Fibroblast of lung (primary cell): ENCODE data around the gene NPR2. TPM values are rescaled to one million over a fixed set of nuclear protein-coding genes. Genes with fewer than 3 reads are reported as not detected.

Experiments
- DNase-seq, 2 donors: peaks; one replicate each; pipeline versions ENCODE4 v3.0.0 to v3.0.0-alpha.2; 2010; ENCODE audit warnings: low read depth in 2 of 2
- H2AFZ ChIP-seq: 2 replicates; pipeline ENCODE4 v1.5.1; 2012; ENCODE audit warnings: low read length, control low read depth, inconsistent platforms
- H3K27ac ChIP-seq: 2 replicates; pipeline ENCODE4 v1.5.1; 2011; ENCODE audit warnings: low read length, control low read depth; ENCODE audit not compliant: insufficient read depth
- H3K27me3 ChIP-seq: 2 replicates; pipeline ENCODE4 v1.5.1; 2011; ENCODE audit warnings: mild to moderate bottlenecking, low read length; ENCODE audit not compliant: control insufficient read depth, insufficient read depth
- H3K36me3 ChIP-seq: 2 replicates; pipeline ENCODE4 v1.5.1; 2011; ENCODE audit warnings: low read length; ENCODE audit not compliant: control insufficient read depth, insufficient read depth
- H3K4me1 ChIP-seq: 2 replicates; pipeline ENCODE4 v1.5.1; 2011; ENCODE audit warnings: low read length; ENCODE audit not compliant: control insufficient read depth, insufficient read depth; ENCODE audit errors: extremely low read depth
- H3K4me2 ChIP-seq: 2 replicates; pipeline ENCODE4 v1.5.1; 2011; ENCODE audit warnings: low read length, control low read depth; ENCODE audit not compliant: insufficient read depth; ENCODE audit errors: extremely low read depth
- H3K4me3 ChIP-seq, 4 experiments: fragments of 200-600 bp in 1 of 4; sonication (generic) in 1 of 4; replicated peaks in 1 of 4; 2 replicates each; pipeline ENCODE4 v1.5.1; 2011 to 2016; ENCODE audit warnings: low read length in 4 of 4, low read depth in 3 of 4, mild to moderate bottlenecking in 3 of 4, control low read depth in 2 of 4, inconsistent platforms in 1 of 4, mixed read lengths in 1 of 4; ENCODE audit not compliant: insufficient read depth in 1 of 4; ENCODE audit errors: control extremely low read depth in 1 of 4
- H3K79me2 ChIP-seq: 2 replicates; pipeline ENCODE4 v1.5.1; 2012; ENCODE audit warnings: mild to moderate bottlenecking, low read length, inconsistent platforms; ENCODE audit not compliant: control insufficient read depth, insufficient read depth
- H3K9ac ChIP-seq: 2 replicates; pipeline ENCODE4 v1.5.1; 2011; ENCODE audit warnings: mild to moderate bottlenecking, low read length, control low read depth; ENCODE audit not compliant: insufficient read depth
- H3K9me3 ChIP-seq: 2 replicates; pipeline ENCODE4 v1.5.1; 2012; ENCODE audit warnings: low read depth, low read length; ENCODE audit not compliant: control insufficient read depth, insufficient read depth
- H4K20me1 ChIP-seq: 2 replicates; pipeline ENCODE4 v1.5.1; 2011; ENCODE audit warnings: low read length; ENCODE audit not compliant: control insufficient read depth, insufficient read depth; ENCODE audit errors: extremely low read depth
- CTCF ChIP-seq, 2 donors: IDR thresholded peaks in 1 of 2; conservative IDR thresholded peaks in 1 of 2; 1 replicate in 1 of 2; 2 replicates in 1 of 2; pipeline ENCODE4 v1.5.1; 2011 to 2012; ENCODE audit warnings: low read length in 2 of 2, control low read depth in 1 of 2, inconsistent platforms in 1 of 2, low read depth in 1 of 2, mild to moderate bottlenecking in 1 of 2
- EZH2 ChIP-seq: IDR thresholded peaks from 2 replicates; pipeline ENCODE4 v1.5.1; 2012; ENCODE audit warnings: low read length, control low read depth, mild to moderate bottlenecking; ENCODE audit errors: missing control alignments
- polyA plus RNA-seq, 2 donors: library from polyadenylated mRNA; depleted of rRNA in 1 of 2; stranded (reverse) in 1 of 2; unstranded in 1 of 2; fragments of >200 nt; gene quantifications; 2 replicates each; pipeline ENCODE4 v1.2.1, GENCODE V29; 2011 to 2012; ENCODE audit warnings: missing spikeins in 1 of 2
- total RNA-seq: library from RNA; depleted of rRNA; stranded (reverse); fragments of >200 nt; gene quantifications from 2 replicates; pipeline ENCODE4 v1.2.1, GENCODE V29; 2014

The NPR2 gene
- total and polyA plus RNA-seq, 2 donors (not counting 1 experiment from before 2014, with no cell fraction given) = 26.3 to 47.4 TPM

GRCh38 chr9:35814841-35815543, 23.6 kb downstream of the NPR2 start, which contains the start of gene HINT2:
TSS of gene HINT2 (minus strand) at chr9:35815042. CDS start at chr9:35814979, 63 bp downstream.
- DNase-seq = peak; percentile 99

GRCh38 chr9:35816708-35817107, 25.3 kb downstream of the NPR2 start:
- TF ChIP-seq EZH2 = no peak
- TF ChIP-seq CTCF (conservative IDR thresholded peaks at IDR 0.05 in 1 of 2, IDR thresholded peaks at IDR 0.05 in 1 of 2; ENCODE audit: low read depth in 1 of 2, low read length in 2 of 2) = no peak
- Histone ChIP-seq H3K36me3 (no peaks in the 10 kb centered on the region), H3K27ac (no peak overlapping the region), H3K9ac (no peak overlapping the region), H4K20me1 (no peaks in the 10 kb centered on the region), H3K9me3 (no peaks in the 10 kb centered on the region), H2AFZ (no peak overlapping the region), H3K4me2 (no peak overlapping the region), H3K27me3 (peaks cover 2% of the 10 kb centered on the region), H3K4me3 (no peak overlapping the region), H3K79me2 (no peaks in the 10 kb centered on the region), H3K4me1 (peaks cover 11% of the 10 kb centered on the region)
- no peak for DNase-seq

More at GRCh38 chr9:35814841-35815543, 23.6 kb downstream of the NPR2 start, which contains the start of gene HINT2:
- peak within 1 kb of the TSS; percentile 67 for H2AFZ ChIP-seq
- H3K4me3 ChIP-seq = peak within 1 kb of the TSS; percentile 69 to 90 (median 81)
- no peaks in the 10 kb centered on the region for H3K9me3 ChIP-seq
- no peaks in the 10 kb centered on the region for H4K20me1 ChIP-seq
- no peaks in the 10 kb centered on the region for H3K79me2 ChIP-seq
- no peaks in the 10 kb centered on the region for H3K36me3 ChIP-seq
- H3K9ac ChIP-seq = peak within 1 kb of the TSS; percentile 80
- H3K4me1 ChIP-seq = peaks cover 12% of the 10 kb centered on the region
- TF ChIP-seq CTCF (conservative IDR thresholded peaks at IDR 0.05 in 1 of 2, IDR thresholded peaks at IDR 0.05 in 1 of 2; ENCODE audit: low read depth in 1 of 2, low read length in 2 of 2) = no peak
- TF ChIP-seq EZH2 = no peak
- H3K27me3 ChIP-seq = peaks cover 2% of the 10 kb centered on the region
- H3K4me2 ChIP-seq = peak within 1 kb of the TSS; percentile 90
- peak within 1 kb of the TSS; percentile 83 for H3K27ac ChIP-seq

GRCh38 chr9:35818341-35818740, 26.9 kb downstream of the NPR2 start:
- Histone ChIP-seq H3K27me3 (peaks cover 2% of the 10 kb centered on the region), H3K9me3 (no peaks in the 10 kb centered on the region), H3K9ac (no peak overlapping the region), H3K79me2 (no peaks in the 10 kb centered on the region), H4K20me1 (no peaks in the 10 kb centered on the region), H3K27ac (no peak overlapping the region), H3K4me1 (peaks cover 5% of the 10 kb centered on the region), H3K4me3 (no peak overlapping the region), H3K36me3 (no peaks in the 10 kb centered on the region), H2AFZ (no peak overlapping the region), H3K4me2 (no peak overlapping the region)
- no peak for DNase-seq
- TF ChIP-seq EZH2 (no peak), CTCF (conservative IDR thresholded peaks at IDR 0.05 in 1 of 2, IDR thresholded peaks at IDR 0.05 in 1 of 2; ENCODE audit: low read depth in 1 of 2, low read length in 2 of 2) (no peak)
